NCI-H69 (cell line): ENCODE measurements around the gene LPGAT1.
A peak's percentile ranks its signal among the peaks of the same experiment; 100 is the strongest.

Experiments
- DNase-seq: peaks from one replicate; lab custom pipeline; 2025; lab: John Stamatoyannopoulos, UW

Gene LPGAT1

GRCh38 chr1:211762206-211762605 lies 68.4 kb downstream of the LPGAT1 start:
- DNase-seq = no peak

- no peak for DNase-seq
These were observed 69.2 kb downstream of the LPGAT1 start for GRCh38 chr1:211761400-211761799.

GRCh38 chr1:211756471-211757020 lies 74.0 kb downstream of the LPGAT1 start:
- DNase-seq = no peak

- DNase-seq = peak; percentile 27
These were observed 76.8 kb downstream of the LPGAT1 start for GRCh38 chr1:211753649-211754251.

GRCh38 chr1:211752951-211753486 lies 77.5 kb downstream of the LPGAT1 start:
- peak; percentile 74 for DNase-seq

- no peak for DNase-seq
These were observed 78.2 kb downstream of the LPGAT1 start for GRCh38 chr1:211752317-211752716.

- no peak for DNase-seq
These were observed 79.1 kb downstream of the LPGAT1 start for GRCh38 chr1:211751438-211751837.

GRCh38 chr1:211750599-211750998 lies 80.0 kb downstream of the LPGAT1 start:
- no peak for DNase-seq

- DNase-seq = no peak
These were observed 81.3 kb downstream of the LPGAT1 start for GRCh38 chr1:211749251-211749650.

GRCh38 chr1:211748810-211749209 lies 81.8 kb downstream of the LPGAT1 start:
- DNase-seq = no peak

- DNase-seq = peak; percentile 31
These were observed 87.6 kb downstream of the LPGAT1 start for GRCh38 chr1:211742889-211743529.

- DNase-seq = no peak
These were observed 88.3 kb downstream of the LPGAT1 start for GRCh38 chr1:211742272-211742671.

- peak; percentile 51 for DNase-seq
These were observed 88.8 kb downstream of the LPGAT1 start for GRCh38 chr1:211741788-211742187.

- DNase-seq = peak; percentile 52
These were observed 89.4 kb downstream of the LPGAT1 start for GRCh38 chr1:211741116-211741515.

- peak; percentile 67 for DNase-seq
These were observed 90.7 kb downstream of the LPGAT1 start for GRCh38 chr1:211739671-211740411.

- DNase-seq = peak; percentile 74
These were observed 91.8 kb downstream of the LPGAT1 start for GRCh38 chr1:211738691-211739301.

GRCh38 chr1:211738096-211738690 lies 92.4 kb downstream of the LPGAT1 start:
- DNase-seq = peak; percentile 43

- peak; percentile 50 for DNase-seq
These were observed 93.2 kb downstream of the LPGAT1 start for GRCh38 chr1:211737115-211738035.

- peak; percentile 59 for DNase-seq
These were observed 94.1 kb downstream of the LPGAT1 start for GRCh38 chr1:211736351-211736915.
